ENCODE data around the gene KLHL13.
"Not testable (repeated sequence)": the region's sequence is repeated elsewhere in the genome, so short reads cannot be mapped to it uniquely, and the experiment has no call there.

The KLHL13 gene

GRCh38 chrX:118116713-118117550 is at the start of gene KLHL13:
Gene KLHL13, minus strand, starts transcription at chrX:118116810. Its CDS starts 88,337 bp downstream, at chrX:118028473.
- DNase-seq (ENCODE audit: low spot score) = no peak

DNA sequence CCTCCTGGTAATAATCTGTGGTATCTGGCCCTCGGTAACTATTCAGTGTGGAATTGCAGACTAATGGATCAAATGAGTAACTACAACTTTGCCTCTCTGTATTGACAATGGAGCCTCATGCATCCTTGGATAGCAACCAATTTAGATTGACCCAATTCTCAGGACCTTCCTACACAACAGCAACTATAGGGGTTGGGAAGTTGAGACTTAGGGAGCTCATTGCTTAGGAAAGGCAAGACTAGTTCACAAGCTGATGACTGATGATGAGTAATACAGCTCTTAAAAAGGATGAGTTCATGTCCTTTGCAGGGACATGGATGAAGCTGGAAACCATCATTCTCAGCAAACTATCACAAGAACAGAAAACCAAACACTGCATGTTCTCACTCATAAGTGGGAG is 47.5 kb upstream of the KLHL13 start:
- no peak for DNase-seq (ENCODE audit: low spot score)

DNA sequence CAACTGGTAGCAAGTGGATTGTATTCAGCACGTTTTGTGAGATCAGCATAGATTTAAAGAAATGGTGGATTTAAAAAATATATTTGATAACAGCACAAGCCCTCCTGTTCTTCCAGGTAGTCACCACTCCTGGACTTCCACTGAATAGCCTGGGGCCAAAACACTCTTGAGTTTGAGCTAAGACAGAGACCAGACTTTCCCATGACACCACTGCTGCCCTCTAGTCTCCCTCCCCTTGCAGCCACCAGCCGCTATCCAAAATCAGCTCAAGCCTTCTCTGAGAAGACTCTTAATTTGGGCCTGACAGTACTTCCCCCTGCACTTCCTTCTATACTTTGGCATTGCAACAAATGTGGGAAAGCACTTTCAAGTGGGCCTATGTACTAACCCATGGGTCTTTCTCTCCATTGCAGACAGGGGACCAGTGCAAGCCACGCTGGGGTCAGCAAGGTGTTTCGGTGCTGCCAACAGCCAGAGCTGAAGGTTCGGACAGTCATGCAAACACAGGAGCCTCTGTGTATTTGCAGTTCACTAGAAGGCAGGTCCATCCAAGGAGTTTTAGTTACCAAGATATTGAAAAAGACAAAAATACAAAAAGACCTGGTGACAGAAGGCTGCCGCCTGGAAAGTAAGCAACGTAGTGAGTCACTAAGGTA is 40.5 kb upstream of the KLHL13 start:
- DNase-seq (ENCODE audit: low spot score) = no peak

- no peak for DNase-seq (ENCODE audit: low spot score)
Measured at GRCh38 chrX:118156254-118156952, 39.8 kb upstream of the KLHL13 start.

GRCh38 chrX:118153270-118153669 is 36.7 kb upstream of the KLHL13 start:
- no peak for DNase-seq (ENCODE audit: low spot score)

- DNase-seq (ENCODE audit: low spot score) = no peak
Measured at GRCh38 chrX:118152721-118153120, 36.1 kb upstream of the KLHL13 start.

DNA sequence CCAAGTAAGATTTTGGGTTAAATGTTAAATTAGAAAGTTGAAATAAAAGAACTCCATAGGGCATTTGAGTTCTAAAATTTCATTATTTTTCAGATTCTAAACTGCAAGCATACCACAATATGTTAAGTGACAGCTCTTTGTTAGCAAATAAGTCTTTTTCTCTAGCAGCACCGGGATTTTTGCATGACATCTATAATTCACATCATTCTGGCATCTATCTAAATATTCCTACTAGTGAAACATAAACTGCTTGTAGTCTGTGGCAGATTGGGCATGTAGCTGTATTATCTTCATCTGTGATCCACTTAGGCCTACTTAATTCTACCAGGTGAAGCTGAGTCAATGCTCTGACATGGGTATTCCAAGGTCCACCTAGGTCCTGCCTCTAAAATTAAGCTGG is 32.1 kb upstream of the KLHL13 start:
- DNase-seq (ENCODE audit: low spot score) = no peak

- not testable (repeated sequence) for DNase-seq (ENCODE audit: low spot score)
Measured at GRCh38 chrX:118147771-118148170, 31.2 kb upstream of the KLHL13 start.

- DNase-seq (ENCODE audit: low spot score) = no peak
Measured at GRCh38 chrX:118143578-118143977, 27.0 kb upstream of the KLHL13 start.

- DNase-seq (ENCODE audit: low spot score) = no peak
Measured at GRCh38 chrX:118131336-118131735, 14.7 kb upstream of the KLHL13 start.

- no peak for DNase-seq (ENCODE audit: low spot score)
Measured at GRCh38 chrX:118129681-118130080, 13.1 kb upstream of the KLHL13 start.

GRCh38 chrX:118128724-118129123 is 12.1 kb upstream of the KLHL13 start:
- DNase-seq (ENCODE audit: low spot score) = no peak

- no peak for DNase-seq (ENCODE audit: low spot score)
Measured at GRCh38 chrX:118126286-118126685, 9.7 kb upstream of the KLHL13 start.

GRCh38 chrX:118124243-118124642 is 7.6 kb upstream of the KLHL13 start:
- not testable (repeated sequence) for DNase-seq (ENCODE audit: low spot score)

- no peak for DNase-seq (ENCODE audit: low spot score)
Measured at GRCh38 chrX:118117741-118118140, 1.1 kb upstream of the KLHL13 start.

- DNase-seq (ENCODE audit: low spot score) = no peak
Measured at GRCh38 chrX:118115953-118116712, 477 bp downstream of the KLHL13 start.

GRCh38 chrX:118114971-118115370 is 1.6 kb downstream of the KLHL13 start:
- DNase-seq (ENCODE audit: low spot score) = no peak

GRCh38 chrX:118109065-118109464 is 7.5 kb downstream of the KLHL13 start:
- DNase-seq (ENCODE audit: low spot score) = no peak

- no peak for DNase-seq (ENCODE audit: low spot score)
Measured at GRCh38 chrX:118108304-118108703, 8.3 kb downstream of the KLHL13 start.

DNA sequence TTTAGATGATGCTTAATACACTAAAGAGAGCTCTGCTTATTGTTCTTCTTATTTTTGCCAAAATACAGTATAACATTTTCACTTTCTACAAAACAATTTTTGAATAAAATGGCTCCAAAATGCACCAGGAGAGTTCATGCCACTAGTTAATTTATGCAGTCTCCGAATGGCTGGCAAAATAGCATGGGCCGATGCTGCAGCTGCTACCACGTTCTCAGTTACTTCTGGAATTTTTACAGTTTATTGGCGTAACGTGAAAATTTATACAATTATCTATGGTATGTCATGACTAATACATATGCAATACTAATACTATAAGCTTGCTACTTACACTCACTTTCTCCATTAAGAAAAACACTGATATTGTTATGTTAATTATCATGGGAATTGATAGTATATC is 16.5 kb downstream of the KLHL13 start:
- no peak for DNase-seq (ENCODE audit: low spot score)

DNA sequence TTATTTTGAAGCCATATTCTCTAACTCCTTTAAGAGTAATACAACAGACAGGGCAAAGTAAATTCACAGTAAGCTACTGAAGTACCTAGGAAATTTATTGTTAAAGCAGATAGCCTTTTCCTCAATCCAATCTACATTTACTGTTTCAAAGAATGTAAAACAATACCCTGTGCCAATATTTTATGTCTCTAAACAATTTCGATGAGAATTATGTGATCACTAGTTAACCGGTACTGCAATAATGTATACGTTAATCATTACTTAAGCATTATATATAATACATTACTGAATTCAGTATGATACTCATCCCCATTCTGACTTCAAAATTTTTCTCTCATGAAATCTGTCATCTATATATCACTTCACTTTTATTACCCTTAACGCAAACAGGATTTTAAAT is 28.5 kb downstream of the KLHL13 start:
- DNase-seq (ENCODE audit: low spot score) = no peak

DNA sequence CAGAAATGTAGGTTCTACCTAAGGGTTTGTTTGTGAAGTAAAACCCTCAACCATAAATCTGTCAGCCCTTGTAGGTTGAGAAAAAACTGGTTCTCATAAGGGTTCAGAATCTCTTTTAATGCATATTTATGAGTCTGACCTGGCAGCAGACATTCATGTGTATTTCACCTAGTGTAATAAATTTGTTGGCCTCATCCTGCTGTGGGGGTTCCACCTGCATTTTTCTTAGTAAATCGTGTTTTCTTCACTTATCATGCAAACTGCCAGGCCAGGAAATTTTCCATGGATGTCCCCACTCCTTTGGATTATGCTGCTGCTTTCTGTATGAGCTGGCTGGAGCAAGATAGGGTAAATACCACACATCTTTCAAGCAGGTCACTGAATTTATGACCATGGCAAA is 42.4 kb downstream of the KLHL13 start:
- no peak for DNase-seq (ENCODE audit: low spot score)

Measured in CD4-positive, alpha-beta T cell treated with Interleukin-6 at 100 ng/mL for 8 hours (primary cell).